HG03575 (cell line): ENCODE results near the gene TSHZ2.
"Not testable (repeated sequence)": the region's sequence is repeated elsewhere in the genome, so short reads cannot be mapped to it uniquely, and the experiment has no call there.

ENCODE experiments used
- ATAC-seq: cut with Tn5 transposase; IDR thresholded peaks from one replicate; pipeline ENCODE4 v1.9.1; 2021; ENCODE audit not compliant: unreplicated experiment, insufficient number of reproducible peaks, low FRiP score; ENCODE audit errors: extremely low read depth

Gene TSHZ2

GRCh38 chr20:53395188-53395923 lies 423.2 kb downstream of the TSHZ2 start:
- ATAC-seq = no peak

GRCh38 chr20:53399083-53399482 lies 426.9 kb downstream of the TSHZ2 start:
- ATAC-seq = no peak

GRCh38 chr20:53399592-53400335 lies 427.6 kb downstream of the TSHZ2 start:
- ATAC-seq = no peak

- no peak for ATAC-seq
Observed at GRCh38 chr20:53402233-53403005, 430.3 kb downstream of the TSHZ2 start.

- ATAC-seq = no peak
Observed at GRCh38 chr20:53403029-53403428, 430.9 kb downstream of the TSHZ2 start.

- no peak for ATAC-seq
Observed at GRCh38 chr20:53405139-53405538, 433.0 kb downstream of the TSHZ2 start.

DNA sequence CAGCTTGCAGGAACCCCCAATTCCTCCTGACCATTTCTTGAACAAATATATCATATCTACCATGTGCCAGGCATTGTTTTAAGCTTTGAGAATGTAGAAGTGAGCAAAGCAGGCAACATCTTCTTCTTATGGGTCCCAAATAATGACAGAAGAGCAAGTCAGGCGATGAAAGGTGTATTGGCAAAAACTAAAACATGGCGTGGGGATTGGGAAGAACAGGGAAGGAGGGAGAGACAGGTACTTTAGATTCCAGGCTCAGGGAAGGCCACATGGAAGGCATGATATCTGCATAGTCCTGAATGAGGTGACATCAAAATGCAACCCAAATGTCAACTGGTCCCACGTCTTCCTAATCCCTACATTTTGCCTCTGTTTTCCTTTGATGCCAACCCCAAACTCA lies 434.4 kb downstream of the TSHZ2 start:
- ATAC-seq = no peak

- ATAC-seq = no peak
Observed at GRCh38 chr20:53408691-53409446, 436.7 kb downstream of the TSHZ2 start.

DNA sequence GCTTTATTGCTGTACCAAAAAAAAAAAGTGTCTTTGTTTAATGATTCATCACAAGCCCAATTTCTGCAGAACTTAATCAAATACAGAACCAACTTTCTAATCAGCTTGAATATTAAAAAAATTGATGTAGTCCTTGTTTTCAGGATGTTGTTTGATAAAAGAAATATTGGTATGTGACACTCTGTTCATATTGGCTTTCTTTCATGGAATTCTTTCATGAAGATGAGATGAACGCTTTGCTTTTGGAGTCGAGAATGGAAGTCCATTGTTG lies 437.2 kb downstream of the TSHZ2 start:
- ATAC-seq = no peak

- no peak for ATAC-seq
Observed at GRCh38 chr20:53411129-53411528, 439.0 kb downstream of the TSHZ2 start.

GRCh38 chr20:53411891-53412290 lies 439.7 kb downstream of the TSHZ2 start:
- no peak for ATAC-seq

DNA sequence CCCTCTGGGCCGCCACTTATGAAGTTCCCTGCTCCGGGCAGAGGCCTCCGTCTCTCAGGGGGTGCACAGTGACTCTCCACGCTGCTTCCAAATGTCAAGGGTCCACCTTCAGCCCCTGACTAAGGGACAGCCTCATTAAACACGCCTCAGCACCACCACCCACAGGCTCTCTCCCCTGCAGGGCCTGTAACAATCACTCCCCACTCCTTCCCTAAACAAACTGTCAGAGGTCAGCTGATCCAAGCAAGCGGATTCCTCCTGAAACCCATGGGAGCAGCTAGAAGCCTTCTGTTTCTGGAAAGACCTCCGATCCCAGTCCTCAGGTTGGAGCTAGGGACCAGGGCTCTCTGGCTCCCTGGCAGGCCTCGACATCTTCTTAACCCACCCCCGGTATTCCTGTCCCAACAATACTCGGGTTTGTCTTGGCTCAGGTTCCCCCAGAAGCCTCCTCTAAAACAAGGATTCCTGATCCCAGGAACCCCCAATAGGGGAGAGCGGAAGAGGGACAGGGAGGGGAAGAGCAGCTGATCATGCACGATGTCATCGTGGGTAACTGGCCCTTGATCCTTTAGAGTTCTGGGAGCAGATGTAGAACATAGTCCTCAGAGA lies 440.5 kb downstream of the TSHZ2 start:
- no peak for ATAC-seq

GRCh38 chr20:53413186-53413631 lies 441.1 kb downstream of the TSHZ2 start:
- ATAC-seq = no peak

GRCh38 chr20:53413845-53414244 lies 441.7 kb downstream of the TSHZ2 start:
- not testable (repeated sequence) for ATAC-seq

DNA sequence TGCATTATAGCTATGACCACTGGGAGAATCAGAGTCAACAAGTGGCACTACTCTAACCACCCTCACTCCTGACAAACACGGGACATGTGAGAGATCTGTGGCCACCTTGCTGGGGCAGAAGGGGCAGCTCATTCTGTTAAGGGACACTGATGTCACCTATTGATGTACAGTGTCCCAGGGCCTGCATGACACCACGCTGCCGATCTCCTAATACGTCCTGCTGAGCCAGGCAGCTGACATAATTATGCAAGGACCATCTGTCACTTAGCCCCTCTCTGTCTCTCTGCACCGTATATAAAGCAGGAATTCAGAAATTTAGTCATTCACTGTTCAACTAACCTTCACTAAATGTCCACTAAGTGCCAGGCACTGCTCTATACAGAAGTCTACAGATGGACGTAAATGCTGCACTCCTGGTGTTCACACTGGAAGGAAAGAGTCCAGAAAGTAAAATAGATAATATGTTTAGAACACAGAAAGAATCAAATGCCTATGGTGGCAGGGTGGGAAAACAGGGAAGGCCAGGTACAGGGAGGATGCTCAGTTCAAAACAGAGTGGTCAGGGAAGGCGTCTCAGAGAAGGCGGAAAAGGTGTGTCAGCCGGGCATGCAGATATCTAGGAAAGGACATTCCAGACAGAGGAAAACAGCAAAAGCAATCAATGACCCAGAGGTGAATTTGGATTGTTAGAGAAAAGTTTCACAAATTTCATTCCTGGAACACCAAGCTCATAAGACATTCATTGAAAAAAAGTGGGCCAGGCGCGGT lies 447.7 kb downstream of the TSHZ2 start:
- ATAC-seq = no peak

- ATAC-seq = no peak
Observed at GRCh38 chr20:53421343-53421742, 449.2 kb downstream of the TSHZ2 start.

DNA sequence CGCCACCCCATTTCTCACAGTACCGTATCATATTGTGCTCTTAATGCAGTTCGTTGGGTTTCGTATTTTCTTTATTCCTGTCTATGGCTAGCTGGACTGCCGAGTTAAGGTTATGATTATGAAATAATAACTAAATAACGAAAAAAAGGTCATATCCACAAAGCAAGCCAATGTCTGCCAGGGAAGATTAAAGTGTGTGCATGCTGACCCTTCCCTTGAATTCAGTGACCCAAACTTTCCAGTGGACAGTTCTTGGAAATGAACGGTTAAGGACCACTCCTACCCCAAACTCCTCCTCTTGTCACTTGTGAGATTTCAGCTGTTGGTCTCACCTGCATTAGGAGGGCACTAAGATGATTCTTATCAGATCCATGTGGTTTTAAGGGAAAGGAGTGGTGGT lies 449.9 kb downstream of the TSHZ2 start:
- ATAC-seq = no peak

GRCh38 chr20:53423587-53424146 lies 451.5 kb downstream of the TSHZ2 start:
- no peak for ATAC-seq
